Right lobe of liver (tissue), 4 donors: ENCODE results near the gene MYOM1.

ENCODE experiments used
- POLR2A ChIP-seq: fragments of 450-650 bp; IDR thresholded peaks from one replicate; pipeline ENCODE4 v1.6.1; 2017; ENCODE audit warnings: antibody characterized with exemption, mild to moderate bottlenecking
- TF ChIP-seq, protein P1 (sequence below), 4 donors: fragments of 200-600 bp in 3 of 4; fragments of 450-650 bp in 1 of 4; IDR thresholded peaks; one replicate each; pipeline versions ENCODE4 v1.5.1 to v1.8.0; 2016 to 2022; ENCODE audit warnings: antibody characterized with exemption in 4 of 4, mild to moderate bottlenecking in 2 of 4
- donor health status: DM: no; HTN: no; CAD: no.
- donor health status: DM: no; HTN: no; CAD: no.
- donor health status: DM: no; HTN: yes; CAD: no.

DNA sequence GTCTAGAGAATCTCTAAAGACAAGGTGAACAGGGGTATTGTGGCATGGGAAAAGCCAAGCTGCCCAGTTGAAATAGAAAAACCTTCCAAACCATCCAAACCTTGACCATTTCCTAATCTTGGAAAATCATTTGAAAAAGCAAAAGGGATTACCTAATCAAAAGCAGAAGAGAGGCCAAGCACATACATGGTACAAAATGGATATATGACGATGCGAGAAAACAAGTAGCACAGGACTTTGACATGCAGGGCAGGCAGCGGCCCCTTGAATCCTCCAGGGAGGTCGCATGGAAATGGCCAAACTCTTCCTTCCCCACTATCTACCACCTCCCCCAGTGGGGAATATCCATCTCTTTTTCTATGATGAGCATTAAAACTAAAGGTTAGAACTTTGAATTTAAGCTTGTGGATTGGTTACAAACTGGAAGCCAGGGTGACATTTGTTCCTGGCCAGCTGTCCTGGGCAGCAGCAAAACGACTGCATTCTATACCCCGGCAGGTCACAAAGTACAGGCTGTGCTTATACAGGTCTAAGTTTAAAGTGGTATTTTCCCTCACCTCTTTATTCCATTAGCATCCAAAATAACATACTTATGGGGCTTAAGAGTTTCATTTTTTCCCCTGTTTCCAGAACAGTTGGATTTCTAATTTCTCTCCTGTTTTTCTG is 24.7 kb downstream of the MYOM1 start:
- TF ChIP-seq, protein P1, sequence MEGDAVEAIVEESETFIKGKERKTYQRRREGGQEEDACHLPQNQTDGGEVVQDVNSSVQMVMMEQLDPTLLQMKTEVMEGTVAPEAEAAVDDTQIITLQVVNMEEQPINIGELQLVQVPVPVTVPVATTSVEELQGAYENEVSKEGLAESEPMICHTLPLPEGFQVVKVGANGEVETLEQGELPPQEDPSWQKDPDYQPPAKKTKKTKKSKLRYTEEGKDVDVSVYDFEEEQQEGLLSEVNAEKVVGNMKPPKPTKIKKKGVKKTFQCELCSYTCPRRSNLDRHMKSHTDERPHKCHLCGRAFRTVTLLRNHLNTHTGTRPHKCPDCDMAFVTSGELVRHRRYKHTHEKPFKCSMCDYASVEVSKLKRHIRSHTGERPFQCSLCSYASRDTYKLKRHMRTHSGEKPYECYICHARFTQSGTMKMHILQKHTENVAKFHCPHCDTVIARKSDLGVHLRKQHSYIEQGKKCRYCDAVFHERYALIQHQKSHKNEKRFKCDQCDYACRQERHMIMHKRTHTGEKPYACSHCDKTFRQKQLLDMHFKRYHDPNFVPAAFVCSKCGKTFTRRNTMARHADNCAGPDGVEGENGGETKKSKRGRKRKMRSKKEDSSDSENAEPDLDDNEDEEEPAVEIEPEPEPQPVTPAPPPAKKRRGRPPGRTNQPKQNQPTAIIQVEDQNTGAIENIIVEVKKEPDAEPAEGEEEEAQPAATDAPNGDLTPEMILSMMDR (IDR thresholded peaks at IDR 0.05) = no peak
- no peak for TF ChIP-seq POLR2A
